Kidney glomerular epithelial cell (primary cell): ENCODE data around the gene SLC36A1.
"Not testable (repeated sequence)": the region's sequence is repeated elsewhere in the genome, so short reads cannot be mapped to it uniquely, and the experiment has no call there.

Experiments
- DNase-seq: peaks from one replicate; lab custom pipeline; 2025; lab: John Stamatoyannopoulos, UW

SLC36A1 gene

DNA sequence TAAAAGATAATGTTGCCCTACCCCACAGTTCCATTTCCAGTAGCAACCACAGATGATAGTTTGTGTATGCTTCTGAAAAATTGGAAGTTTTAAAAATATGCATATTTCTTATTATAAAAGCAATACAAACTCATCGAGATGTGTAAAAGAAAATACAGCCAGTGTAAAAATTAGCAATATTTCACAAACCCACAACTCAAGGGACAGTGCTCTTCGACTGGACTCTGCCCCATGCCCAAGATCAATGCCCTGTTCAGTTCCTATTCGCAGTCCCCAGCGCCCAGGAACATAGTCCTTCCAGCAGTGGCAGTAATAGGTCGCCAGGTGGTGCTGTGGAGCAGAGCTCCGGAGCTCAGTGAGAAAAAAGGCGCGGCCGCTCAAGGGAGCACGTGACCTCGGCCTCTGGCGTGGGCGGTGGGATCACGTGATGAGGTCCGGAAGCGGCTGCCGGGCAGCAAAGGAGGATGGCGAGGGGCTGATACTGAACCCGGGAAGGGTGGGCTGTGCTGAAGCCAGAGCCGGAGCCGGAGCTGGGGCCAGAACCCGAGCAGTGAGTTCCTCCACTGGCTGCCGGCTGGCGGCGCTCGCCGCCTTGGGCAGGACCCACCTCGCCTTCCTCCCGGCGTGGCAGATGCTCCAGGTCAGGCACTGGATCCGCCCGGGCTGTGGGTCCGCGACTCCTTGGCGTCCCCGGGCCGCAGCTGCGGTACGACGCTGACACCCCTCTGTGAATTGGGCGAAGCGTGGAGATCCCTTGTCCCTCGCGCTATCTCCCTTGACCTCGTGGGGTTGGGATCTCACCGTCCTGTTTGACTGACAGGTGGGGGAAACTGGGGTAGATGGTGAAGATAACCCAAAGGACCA, at the start of gene SLC36A1:
TSS of gene SLC36A1 (plus strand) at position 430 of the 864 bp plus-strand sequence. CDS start 11,190 bp downstream, outside the sequence.
- peak; percentile 93 for DNase-seq

DNA sequence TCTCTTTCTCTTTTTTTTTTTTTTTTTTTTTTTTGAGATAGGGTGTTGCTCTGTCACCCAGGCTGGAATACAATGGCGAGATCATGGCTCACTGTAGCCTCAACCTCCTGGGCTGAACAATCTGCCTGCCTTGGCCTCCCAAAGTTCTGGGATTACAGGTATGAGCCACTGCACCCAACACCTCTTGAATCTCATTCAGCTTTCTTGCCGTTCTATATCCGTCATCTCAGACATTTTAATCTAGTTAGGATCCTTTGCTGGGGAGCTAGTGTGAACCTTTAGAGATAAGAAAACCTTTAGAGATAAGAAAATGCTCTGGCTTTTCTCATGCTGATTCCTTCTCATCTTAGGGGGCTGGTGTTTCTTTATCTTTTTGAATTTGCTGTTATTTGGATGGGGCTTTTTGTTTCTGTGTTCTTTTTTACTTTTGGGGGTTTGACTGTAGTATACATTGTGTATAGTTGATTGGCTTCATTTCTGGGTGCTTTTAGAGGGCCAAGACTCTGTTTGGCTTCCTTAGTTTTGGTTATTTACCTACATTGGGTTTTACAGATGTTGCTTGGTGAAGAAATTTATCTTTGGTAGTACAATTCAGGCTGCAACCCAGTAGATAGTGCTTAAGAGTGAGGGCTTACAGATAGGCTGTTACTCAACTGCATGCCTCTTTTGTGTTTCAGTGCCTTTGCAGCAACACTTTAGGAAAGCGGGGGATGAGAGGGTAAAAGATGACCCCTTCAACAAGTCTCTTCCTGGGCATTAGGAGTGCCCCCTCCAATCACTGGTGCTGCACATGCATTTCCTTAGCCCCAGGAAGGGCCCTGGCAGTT, 41.9 kb upstream of the SLC36A1 start:
- no peak for DNase-seq

DNA sequence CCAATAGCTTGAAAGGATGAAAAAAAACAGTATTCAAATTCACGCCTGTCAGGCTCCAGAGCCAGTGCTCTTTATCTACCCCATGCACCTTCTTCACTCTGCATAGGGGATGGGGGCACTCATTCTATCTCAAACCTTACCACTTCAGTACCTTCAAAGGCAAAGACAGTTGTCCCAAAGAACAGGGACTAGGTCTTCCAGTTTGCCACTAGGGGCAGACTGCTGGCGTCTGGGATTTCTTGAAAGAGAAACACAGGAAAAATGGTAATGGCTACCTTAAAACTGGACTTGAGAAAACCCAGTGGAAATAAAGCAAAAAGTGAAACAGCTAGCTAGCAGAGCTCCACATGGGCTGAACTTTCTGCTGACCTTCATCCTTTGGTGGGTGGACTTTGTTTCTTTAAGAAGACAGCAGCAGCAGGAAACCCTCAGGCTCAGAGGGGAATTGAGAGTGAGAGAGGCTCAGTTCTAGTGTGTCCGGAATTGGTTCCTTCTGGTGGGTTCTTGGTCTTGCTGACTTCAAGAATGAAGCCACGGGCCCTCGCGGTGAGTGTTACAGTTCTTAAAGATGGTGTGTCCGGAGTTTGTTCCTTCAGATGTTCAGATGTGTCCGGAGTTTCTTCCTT, 41.0 kb upstream of the SLC36A1 start:
- DNase-seq: no peak

DNA sequence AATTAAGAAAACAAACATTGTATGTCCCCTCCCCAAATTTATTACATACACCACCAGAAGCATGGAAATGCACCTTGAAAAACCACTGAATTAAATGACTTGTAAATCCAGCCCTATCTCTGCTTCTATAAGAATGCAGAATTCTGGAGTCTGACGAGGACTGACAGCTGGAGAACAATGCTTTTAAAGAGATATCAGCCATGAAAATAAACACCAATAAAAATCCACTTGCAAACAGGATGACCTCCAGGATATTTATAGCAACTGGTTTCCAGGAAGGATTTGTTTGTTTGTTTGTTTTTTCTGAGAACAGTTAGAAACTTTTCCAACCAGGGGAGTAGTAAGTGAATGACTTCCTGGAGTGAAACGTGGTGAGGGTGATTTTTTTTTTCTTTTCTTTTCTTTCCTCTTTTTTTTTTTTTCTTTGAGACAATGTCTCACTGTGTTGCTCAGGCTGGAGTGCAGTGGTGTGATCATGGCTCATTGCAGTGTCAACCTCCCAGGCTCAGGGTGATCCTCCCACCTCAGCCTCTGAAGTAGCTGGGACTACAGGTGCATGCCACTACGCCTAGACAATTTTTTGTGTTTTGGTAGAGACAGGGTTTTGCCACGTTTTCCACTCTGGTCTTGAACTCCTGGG, 38.7 kb upstream of the SLC36A1 start:
- DNase-seq: no peak

- no peak for DNase-seq
Observed at GRCh38 chr5:151413800-151414199, 33.6 kb upstream of the SLC36A1 start.

DNA sequence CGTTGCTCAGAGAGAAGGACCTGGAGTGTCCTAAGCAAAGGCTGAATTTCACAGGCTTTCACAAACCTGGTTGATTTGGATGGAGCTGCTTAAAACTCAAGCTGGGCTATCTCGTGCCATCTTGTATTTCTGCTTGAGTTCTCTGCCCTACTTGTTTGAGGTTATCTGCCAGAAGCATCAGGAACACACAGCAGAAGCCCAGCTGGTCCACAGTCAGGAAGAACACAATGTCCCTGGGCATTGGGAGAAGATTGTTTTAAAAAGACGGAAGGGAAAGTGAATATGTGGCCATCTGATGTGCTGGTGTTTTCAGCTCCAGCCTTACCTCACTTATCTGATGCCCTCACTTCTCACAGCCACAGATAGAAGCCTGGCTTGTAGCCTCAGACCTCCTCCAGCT, 32.9 kb upstream of the SLC36A1 start:
- DNase-seq: no peak

DNA sequence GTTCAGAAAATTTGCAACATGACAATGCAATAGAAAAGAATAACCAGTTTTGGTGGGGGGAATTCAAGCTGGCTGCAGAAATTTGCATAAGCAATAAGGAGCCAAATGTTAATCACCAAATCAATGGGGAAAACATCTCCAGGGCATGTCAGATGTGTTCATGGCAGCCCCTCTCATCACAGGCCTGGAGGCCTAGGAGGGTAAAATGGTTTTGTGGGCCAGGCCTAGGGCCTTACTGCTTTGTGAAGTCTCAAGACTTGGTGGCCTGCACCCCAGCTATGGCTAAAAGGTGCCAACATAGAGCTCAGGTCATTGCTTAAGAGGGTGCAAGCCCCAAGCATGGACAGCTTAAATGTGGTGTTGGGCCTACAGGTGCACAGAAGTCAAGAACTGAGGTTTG, 29.7 kb upstream of the SLC36A1 start:
- DNase-seq: no peak

GRCh38 chr5:151420127-151420526, 27.3 kb upstream of the SLC36A1 start:
- no peak for DNase-seq

DNA sequence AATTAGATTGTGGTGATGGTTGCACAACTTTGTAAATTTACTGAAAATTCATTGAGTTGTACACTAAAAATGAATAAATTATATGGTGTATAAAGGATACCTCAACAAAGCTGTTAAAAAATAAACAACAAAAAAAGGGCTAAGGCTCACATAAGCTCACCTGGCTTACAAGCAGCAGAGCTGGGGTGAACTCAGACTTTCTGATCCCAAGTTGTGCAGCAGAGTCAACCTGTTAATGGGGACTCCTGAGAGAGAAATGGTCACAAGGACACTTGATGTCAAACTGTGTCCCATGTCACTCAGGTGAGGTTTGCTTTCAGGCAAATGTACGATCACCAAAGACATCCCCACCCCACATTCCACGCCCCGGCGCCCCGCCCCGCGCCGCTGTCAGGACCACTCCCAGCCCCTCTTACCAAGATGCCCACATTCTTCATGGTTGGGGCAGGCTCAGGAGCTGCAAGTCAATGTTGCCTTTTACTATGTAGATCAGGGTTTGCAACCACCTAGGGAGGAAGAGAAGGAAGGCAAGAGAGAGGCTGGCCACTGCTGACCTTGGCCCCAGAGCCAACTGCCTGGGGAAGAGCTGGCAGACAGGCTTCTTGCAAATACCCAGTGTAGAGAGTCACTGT, 22.4 kb upstream of the SLC36A1 start:
- DNase-seq: no peak

GRCh38 chr5:151426347-151426746, 21.1 kb upstream of the SLC36A1 start:
- not testable (repeated sequence) for DNase-seq

DNA sequence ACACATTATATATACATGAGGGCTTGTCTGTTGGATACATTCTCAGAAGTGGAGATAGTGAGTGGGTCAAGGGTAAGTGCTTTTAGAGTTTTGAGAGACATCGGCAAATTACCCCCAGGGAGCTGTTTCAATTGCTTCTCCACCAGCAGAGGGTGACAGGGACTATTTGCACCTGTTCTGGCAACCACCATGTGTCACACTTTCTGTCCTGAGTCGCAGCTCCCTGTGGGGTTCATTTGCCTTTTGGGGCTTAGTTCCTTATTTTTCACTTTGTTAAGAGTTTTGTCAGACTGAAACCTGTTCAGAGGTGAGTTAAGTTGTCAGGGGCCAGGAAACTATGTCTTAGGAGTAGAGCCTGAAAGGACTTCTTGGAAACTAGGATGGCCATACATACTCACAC, 20.1 kb upstream of the SLC36A1 start:
- no peak for DNase-seq

- DNase-seq: no peak
Observed at GRCh38 chr5:151430731-151431130, 16.7 kb upstream of the SLC36A1 start.

GRCh38 chr5:151431666-151432065, 15.7 kb upstream of the SLC36A1 start:
- no peak for DNase-seq

- DNase-seq: no peak
Observed at GRCh38 chr5:151432210-151432609, 15.2 kb upstream of the SLC36A1 start.

DNA sequence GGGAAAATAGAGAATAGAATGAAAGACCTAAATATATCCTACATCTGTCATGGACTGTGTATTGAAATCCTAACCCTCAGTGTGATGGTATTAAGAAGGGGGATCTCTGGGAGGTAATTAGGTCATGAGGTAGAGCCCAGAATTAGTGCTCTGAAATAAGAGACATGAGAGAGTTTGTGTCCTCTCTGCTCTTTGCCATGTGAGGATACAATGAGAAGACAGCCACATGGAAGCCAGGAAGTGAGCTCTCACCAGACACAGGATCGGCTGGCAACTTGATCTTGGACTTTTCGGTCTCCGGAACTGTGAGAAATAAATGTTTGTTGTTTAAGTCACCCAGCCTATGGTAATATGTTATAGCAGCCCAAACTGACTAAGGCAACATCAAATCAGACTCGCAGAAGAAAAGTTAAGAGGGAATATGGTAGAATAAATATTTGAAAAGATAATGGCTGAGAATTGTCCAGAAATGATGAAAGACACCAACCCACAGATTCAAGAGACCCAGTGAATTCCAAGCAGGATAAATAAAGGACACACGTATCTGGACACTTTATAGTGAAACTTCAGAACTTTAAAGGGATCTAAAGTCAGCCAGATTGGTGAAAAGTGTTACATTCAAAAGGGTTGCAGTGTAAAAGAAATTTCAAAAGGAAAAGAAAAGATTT, 12.7 kb upstream of the SLC36A1 start:
- no peak for DNase-seq

- no peak for DNase-seq
Observed at GRCh38 chr5:151448038-151448985, 909 bp downstream of the SLC36A1 start.

- no peak for DNase-seq
Observed at GRCh38 chr5:151449297-151449696, 1.9 kb downstream of the SLC36A1 start.

GRCh38 chr5:151449839-151450238, 2.4 kb downstream of the SLC36A1 start:
- DNase-seq: no peak

- DNase-seq: no peak
Observed at GRCh38 chr5:151450605-151451004, 3.2 kb downstream of the SLC36A1 start.
